Keratinocyte (primary cell): ENCODE results near the gene ARHGEF25. TPM values are rescaled to one million over a fixed set of nuclear protein-coding genes. Genes with fewer than 3 reads are reported as not detected.

Source experiments
- DNase-seq: peaks from one replicate; pipeline ENCODE4 v3.0.0-alpha.2; 2011; ENCODE audit warnings: low read depth, missing footprints, low spot score
- FAIRE-seq: peaks from 2 replicates; lab custom pipeline; 2011; peaks lifted over from hg19 to GRCh38; lab: Jason Lieb, UNC
- H2AFZ ChIP-seq: 2 replicates; pipeline ENCODE4 v1.6.0; 2012; ENCODE audit warnings: low read length, control low read depth, inconsistent platforms; ENCODE audit not compliant: control insufficient read depth
- H3K27ac ChIP-seq: 2 replicates; pipeline ENCODE4 v1.5.1; 2011; ENCODE audit warnings: low read length; ENCODE audit not compliant: control insufficient read depth, insufficient read depth
- H3K27me3 ChIP-seq: 3 replicates; pipeline ENCODE4 v1.6.0; 2011; ENCODE audit warnings: low read length; ENCODE audit not compliant: control insufficient read depth, insufficient read depth; ENCODE audit errors: extremely low read depth
- H3K36me3 ChIP-seq, 2 experiments: 2 replicates in 1 of 2; 3 replicates in 1 of 2; pipeline ENCODE4 v1.5.1; 2011; ENCODE audit warnings: low read length in 2 of 2, mild to moderate bottlenecking in 1 of 2; ENCODE audit not compliant: control insufficient read depth in 2 of 2, insufficient read depth in 2 of 2; ENCODE audit errors: extremely low read depth in 1 of 2
- H3K4me1 ChIP-seq: 3 replicates; pipeline ENCODE4 v1.5.1; 2011; ENCODE audit warnings: low read length; ENCODE audit not compliant: control insufficient read depth, insufficient read depth; ENCODE audit errors: extremely low read depth
- H3K4me2 ChIP-seq: 3 replicates; pipeline ENCODE4 v1.6.0; 2011; ENCODE audit warnings: low read depth, low read length; ENCODE audit not compliant: control insufficient read depth, insufficient read depth; ENCODE audit errors: extremely low read depth
- H3K4me3 ChIP-seq, 3 experiments: fragments of 200-600 bp in 1 of 3; sonication (generic) in 1 of 3; 2 replicates in 2 of 3; 3 replicates in 1 of 3; pipeline ENCODE4 v1.5.1; 2011 to 2016; ENCODE audit warnings: low read length in 3 of 3, mild to moderate bottlenecking in 3 of 3, control low read depth in 2 of 3, inconsistent platforms in 1 of 3, low read depth in 1 of 3, mixed read lengths in 1 of 3, mixed run types in 1 of 3, moderate library complexity in 1 of 3; ENCODE audit not compliant: control insufficient read depth in 2 of 3, insufficient read depth in 2 of 3; ENCODE audit errors: extremely low read depth in 1 of 3
- H3K79me2 ChIP-seq: 2 replicates; pipeline ENCODE4 v1.6.0; 2012; ENCODE audit warnings: low read length; ENCODE audit not compliant: control insufficient read depth, insufficient read depth
- H3K9ac ChIP-seq: 3 replicates; pipeline ENCODE4 v1.6.0; 2011; ENCODE audit warnings: low read length; ENCODE audit not compliant: control insufficient read depth, insufficient read depth; ENCODE audit errors: extremely low read depth
- H3K9me1 ChIP-seq: 3 replicates; pipeline ENCODE4 v1.6.0; 2011; ENCODE audit warnings: low read length; ENCODE audit not compliant: control insufficient read depth, insufficient read depth; ENCODE audit errors: extremely low read depth
- H3K9me3 ChIP-seq: 2 replicates; pipeline ENCODE4 v1.5.1; 2012; ENCODE audit warnings: low read depth, low read length; ENCODE audit not compliant: control insufficient read depth
- H4K20me1 ChIP-seq: 3 replicates; pipeline ENCODE4 v1.6.0; 2011; ENCODE audit warnings: low read length; ENCODE audit not compliant: control insufficient read depth, insufficient read depth; ENCODE audit errors: extremely low read depth
- CTCF ChIP-seq, 3 experiments: IDR thresholded peaks in 1 of 3; conservative IDR thresholded peaks in 1 of 3; optimal IDR thresholded peaks in 1 of 3; 2 replicates in 2 of 3; 3 replicates in 1 of 3; pipeline versions ENCODE3 to v1.5.1; 2011; ENCODE audit warnings: low read length in 3 of 3, mild to moderate bottlenecking in 3 of 3, moderate library complexity in 2 of 3, control low read depth in 1 of 3, inconsistent platforms in 1 of 3; ENCODE audit not compliant: insufficient read depth in 2 of 3; ENCODE audit errors: extremely low read depth in 1 of 3
- EZH2 ChIP-seq: IDR thresholded peaks from one replicate; pipeline ENCODE4 v1.6.1; 2012; ENCODE audit warnings: inconsistent platforms, mild to moderate bottlenecking, low read length, moderate library complexity
- dilution Hi-C: fragments of 300-500 bp; cut with MboI; formaldehyde crosslinking; loops from one replicate; pipeline ENCODE4 v1.7.0; 2020; ENCODE audit warnings: low sequenced_read_pairs; ENCODE audit not compliant: extremely low pct_ligation_motif_present
- polyA plus RNA-seq, 5 experiments: library from polyadenylated mRNA; depleted of rRNA in 3 of 5; stranded (reverse) in 3 of 5; stranded (forward) in 1 of 5; unstranded in 1 of 5; fragments of >200 nt; gene quantifications; 1 replicate in 1 of 5; 2 replicates in 3 of 5; 3 replicates in 1 of 5; pipeline versions ENCODE4 v1.2.1 to v1.2.3, GENCODE V29; 2011 to 2012; ENCODE audit warnings: missing spikeins in 2 of 5, low read depth in 1 of 5, low replicate concordance in 1 of 5

The ARHGEF25 gene
- polyA plus RNA-seq, 1 donor (not counting 4 experiments of a cell fraction or from before 2014, with no cell fraction given) = 0.12 TPM

- Histone ChIP-seq H3K36me3 (no peaks in the 10 kb centered on the region), H4K20me1 (no peaks in the 10 kb centered on the region), H2AFZ (no peak overlapping the region), H3K4me1 (no peaks in the 10 kb centered on the region), H3K9me3 (no peaks in the 10 kb centered on the region), H3K27me3 (no peaks in the 10 kb centered on the region), H3K4me3 (no peak overlapping the region), H3K79me2 (no peaks in the 10 kb centered on the region), H3K27ac (no peak overlapping the region), H3K4me2 (no peak overlapping the region), H3K9ac (no peak overlapping the region), H3K9me1 (no peaks in the 10 kb centered on the region)
- TF ChIP-seq CTCF (optimal IDR thresholded peaks at IDR 0.05 in 1 of 3, IDR thresholded peaks at IDR 0.05 in 1 of 3, conservative IDR thresholded peaks at IDR 0.05 in 1 of 3; ENCODE audit: extremely low read depth in 1 of 3, insufficient read depth in 2 of 3, low read length in 3 of 3) (no peak), EZH2 (no peak)
- dilution Hi-C loops = no loop called here
- FAIRE-seq (no peak), DNase-seq (no peak)
Measured at GRCh38 chr12:57657744-57658143, 46.5 kb downstream of the ARHGEF25 start.

- H3K4me2 ChIP-seq = no peak overlapping the region
- H3K79me2 ChIP-seq = no peaks in the 10 kb centered on the region
- no peaks in the 10 kb centered on the region for H3K36me3 ChIP-seq
- H3K9ac ChIP-seq = no peak overlapping the region
- H3K9me3 ChIP-seq = no peaks in the 10 kb centered on the region
- no peak overlapping the region for H3K4me3 ChIP-seq
- no peaks in the 10 kb centered on the region for H3K9me1 ChIP-seq
- no peaks in the 10 kb centered on the region for H3K27me3 ChIP-seq
- no peaks in the 10 kb centered on the region for H4K20me1 ChIP-seq
- TF ChIP-seq CTCF (optimal IDR thresholded peaks at IDR 0.05 in 1 of 3, IDR thresholded peaks at IDR 0.05 in 1 of 3, conservative IDR thresholded peaks at IDR 0.05 in 1 of 3; ENCODE audit: extremely low read depth in 1 of 3, insufficient read depth in 2 of 3, low read length in 3 of 3) (no peak), EZH2 (no peak)
- H3K4me1 ChIP-seq = no peaks in the 10 kb centered on the region
- no peak for DNase-seq
- no peak for FAIRE-seq
- dilution Hi-C loops = no loop called here
- H3K27ac ChIP-seq = no peak overlapping the region
- no peak overlapping the region for H2AFZ ChIP-seq
Measured at GRCh38 chr12:57658890-57659289, 47.7 kb downstream of the ARHGEF25 start.
